K562 (cell line): ENCODE data around the gene FAM53B. TPM values are rescaled to one million over a fixed set of nuclear protein-coding genes. Genes with fewer than 3 reads are reported as not detected.

Source experiments
- ATAC-seq: fragments of 200-7000 bp; cut with Tn5 transposase; 3 replicates; pipeline ENCODE4 v1.9.1; 2020; ENCODE audit warnings: moderate library complexity
- BruUV-seq: library from RNA; stranded (reverse); fragments of 400-500 nt; replicated peaks from 2 replicates; lab custom pipeline; 2021; lab: Mats Ljungman, UMichigan
- CTCF ChIA-PET: fragments of 300-600 bp; formaldehyde crosslinking; extraction: SDS; loops from one replicate; lab custom pipeline; 2021; ENCODE audit warnings: low intra/inter-chr PET ratio; lab: Yijun Ruan, JAX
- POLR2A ChIA-PET: fragments of 300-600, 350-650 bp; sonication (Branson Sonifier 250); formaldehyde crosslinking; extraction: SDS; loops from one replicate; lab custom pipeline; 2021; ENCODE audit warnings: antibody characterized with exemption, inconsistent platforms; lab: Yijun Ruan, JAX
- DNase-seq, 4 experiments: peaks; one replicate each; pipeline versions ENCODE4 v3.0.0 to v3.0.0-alpha.2; 2011 to 2018; ENCODE audit warnings: low spot score in 3 of 4, mixed read lengths in 3 of 4; ENCODE audit errors: extremely low read depth in 1 of 4
- FAIRE-seq: peaks from 2 replicates; lab custom pipeline; 2011; peaks lifted over from hg19 to GRCh38; lab: Jason Lieb, UNC
- H2AFZ ChIP-seq: 2 replicates; pipeline ENCODE4 v1.6.0; 2011; ENCODE audit warnings: low read depth, low read length, control low read depth, inconsistent platforms
- H3K27ac ChIP-seq: fragments of 200-600 bp; 3 replicates; pipeline ENCODE4 v1.8.0; 2011; ENCODE audit warnings: low read depth, mild to moderate bottlenecking, control low read depth, inconsistent platforms, low read length, moderate library complexity, mixed read lengths; ENCODE audit errors: extremely low read depth
- H3K27me3 ChIP-seq, 2 experiments: fragments of 300-600 bp in 1 of 2; 2 replicates in 1 of 2; 3 replicates in 1 of 2; pipeline versions ENCODE4 v1.6.0 to v1.8.0; 2011; ENCODE audit warnings: inconsistent platforms in 2 of 2, low read length in 2 of 2, mild to moderate bottlenecking in 1 of 2, mixed read lengths in 1 of 2, moderate library complexity in 1 of 2; ENCODE audit not compliant: control insufficient read depth in 2 of 2, insufficient read depth in 2 of 2
- H3K36me3 ChIP-seq: fragments of 300-600 bp; 3 replicates; pipeline ENCODE4 v1.8.0; 2011; ENCODE audit warnings: mild to moderate bottlenecking, low read length, inconsistent platforms; ENCODE audit not compliant: control insufficient read depth, insufficient read depth
- H3K4me1 ChIP-seq, 2 experiments: fragments of 200-600 bp in 1 of 2; replicated peaks in 1 of 2; 2 replicates in 1 of 2; 3 replicates in 1 of 2; pipeline versions ENCODE4 v1.5.1 to v1.8.0; 2011; ENCODE audit warnings: inconsistent platforms in 2 of 2, low read length in 2 of 2, mild to moderate bottlenecking in 1 of 2, mixed read lengths in 1 of 2, moderate library complexity in 1 of 2; ENCODE audit not compliant: control insufficient read depth in 2 of 2, insufficient read depth in 2 of 2
- H3K4me2 ChIP-seq: 2 replicates; pipeline ENCODE4 v1.6.1; 2011; ENCODE audit warnings: low read length, control low read depth, inconsistent platforms, mixed read lengths; ENCODE audit not compliant: insufficient read depth
- H3K4me3 ChIP-seq: fragments of 200-600 bp; sonication (generic), shearing (Covaris generic); 2 replicates; pipeline ENCODE4 v1.5.1; 2016; ENCODE audit warnings: control low read depth, inconsistent platforms
- H3K79me2 ChIP-seq: fragments of 200-600 bp; 3 replicates; pipeline ENCODE4 v1.8.0; 2011; ENCODE audit warnings: low read length, inconsistent platforms; ENCODE audit not compliant: control insufficient read depth, insufficient read depth
- H3K9ac ChIP-seq, 2 experiments: 2 replicates each; pipeline versions ENCODE4 v1.6.0 to v1.6.1; 2011; ENCODE audit warnings: low read depth in 2 of 2, low read length in 2 of 2, control low read depth in 1 of 2, inconsistent platforms in 1 of 2, mild to moderate bottlenecking in 1 of 2, mixed read lengths in 1 of 2; ENCODE audit not compliant: insufficient read depth in 1 of 2
- H3K9me1 ChIP-seq: one replicate; pipeline ENCODE4 v1.6.0; 2011; ENCODE audit warnings: inconsistent platforms, mild to moderate bottlenecking, low read length, moderate library complexity; ENCODE audit not compliant: control insufficient read depth, insufficient read depth
- H3K9me3 ChIP-seq: replicated peaks from 2 replicates; pipeline ENCODE4 v1.5.1; 2011; ENCODE audit warnings: low read depth, low read length, inconsistent platforms; ENCODE audit not compliant: control insufficient read depth, insufficient read depth
- H4K20me1 ChIP-seq: replicated peaks from 2 replicates; pipeline ENCODE4 v1.6.1; 2011; ENCODE audit warnings: low read length, inconsistent platforms, mixed read lengths; ENCODE audit not compliant: control insufficient read depth, insufficient read depth
- BDP1 ChIP-seq: IDR thresholded peaks from 3 replicates; pipeline ENCODE4 v1.6.1; 2011; ENCODE audit not compliant: insufficient read length, insufficient read depth
- DDX20 ChIP-seq: fragments of 450-650 bp; IDR thresholded peaks from 2 replicates; pipeline ENCODE4 v1.6.1; 2016; ENCODE audit warnings: missing genetic modification characterization, low read depth, mild to moderate bottlenecking, missing compliant biosample characterization, moderate library complexity
- ETV5 ChIP-seq: sonication (generic); formaldehyde crosslinking; IDR thresholded peaks from 2 replicates; pipeline ENCODE4 v1.4.0; 2020; ENCODE audit warnings: low read depth, mild to moderate bottlenecking, missing genetic modification reagents
- HNRNPUL1 ChIP-seq: fragments of 200-400 bp; formaldehyde crosslinking; IDR thresholded peaks from 2 replicates; pipeline ENCODE4 v1.6.1; 2017; ENCODE audit warnings: low read length
- KDM2B ChIP-seq: fragments of 250-450 bp; sonication (Bioruptor Pico); IDR thresholded peaks from 2 replicates; pipeline ENCODE4 v1.8.0; 2021; ENCODE audit warnings: mild to moderate bottlenecking, moderate library complexity
- POLR2AphosphoS5 ChIP-seq: IDR thresholded peaks from 2 replicates; pipeline ENCODE4 v1.6.1; 2011; ENCODE audit warnings: mild to moderate bottlenecking, low read depth, low read length, moderate library complexity; ENCODE audit not compliant: control insufficient read depth, insufficient read depth
- RAD21 ChIP-seq, 2 experiments: fragments of 250-450 bp in 1 of 2; fragments of 450-650 bp in 1 of 2; sonication (Bioruptor Pico) in 1 of 2; formaldehyde crosslinking in 1 of 2; IDR thresholded peaks in 1 of 2; conservative IDR thresholded peaks in 1 of 2; 2 replicates each; pipeline versions ENCODE4 v1.4.0 to v1.8.0; 2020 to 2022; ENCODE audit warnings: mild to moderate bottlenecking in 2 of 2, moderate library complexity in 1 of 2
- RNF2 ChIP-seq: sonication (generic); IDR thresholded peaks from 2 replicates; pipeline ENCODE4 v1.6.1; 2016
- TAF9B ChIP-seq: fragments of 450-650 bp; IDR thresholded peaks from 2 replicates; pipeline ENCODE4 v1.6.1; 2018; ENCODE audit warnings: mild to moderate bottlenecking; ENCODE audit not compliant: partially characterized antibody
- TEAD2 ChIP-seq: fragments of 450-650 bp; IDR thresholded peaks from 2 replicates; pipeline ENCODE4 v1.6.1; 2016; ENCODE audit warnings: missing genetic modification characterization, control low read depth, missing compliant biosample characterization
- YY1 ChIP-seq, 3 experiments: IDR thresholded peaks; 2 replicates each; pipeline ENCODE4 v1.6.1; 2011; ENCODE audit warnings: low read length in 2 of 3, mild to moderate bottlenecking in 2 of 3, moderate library complexity in 2 of 3, borderline replicate concordance in 1 of 3, control low read depth in 1 of 3, low read depth in 1 of 3; ENCODE audit not compliant: insufficient read depth in 3 of 3, insufficient replicate concordance in 2 of 3, control insufficient read depth in 1 of 3, insufficient read length in 1 of 3; ENCODE audit errors: extremely low read depth in 1 of 3
- ZNF449 ChIP-seq: fragments of 250-450 bp; sonication (Bioruptor Pico); IDR thresholded peaks from 2 replicates; pipeline ENCODE4 v1.8.0; 2022; ENCODE audit warnings: moderate library complexity, mild to moderate bottlenecking, inconsistent platforms
- WGBS: fragments of 100-300 bp; shearing (Covaris generic); methylation state at CpG from one replicate; pipeline ENCODE4 v1.1.6; 2016; ENCODE audit warnings: low coverage, mixed read lengths; ENCODE audit not compliant: insufficient coverage; ENCODE audit errors: missing lambda C conversion rate; 5-methylcytosine and 5-hydroxymethylcytosine counted together
- in situ Hi-C: fragments of 300-500 bp; cut with MboI; formaldehyde crosslinking; loops from 4 replicates; pipeline ENCODE4 v1.15.0; 2018; ENCODE audit warnings: inconsistent platforms, mixed read lengths
- intact Hi-C: fragments of 100-400 bp; cut with micrococcal nuclease; formaldehyde crosslinking; loops from 2 replicates; pipeline ENCODE4 v1.14.2; 2022
- polyA plus RNA-seq, 8 experiments: library from polyadenylated mRNA; depleted of rRNA in 4 of 8; stranded (reverse) in 5 of 8; unstranded in 3 of 8; fragments of >200 nt; fragmentation: Nextera tagmentation in 2 of 8; fragmentation: Illumina TruSeq in 1 of 8; extraction: Ambion mirVana in 2 of 8; extraction: Trizol in 1 of 8; gene quantifications; 2 replicates each; pipeline versions ENCODE4 v1.2.1 to v1.2.3, GENCODE V29; 2011 to 2014; ENCODE audit warnings: inconsistent platforms in 1 of 8, missing spikeins in 1 of 8
- total RNA-seq, 7 experiments: library from RNA; depleted of rRNA in 6 of 7; stranded (reverse); fragments of >200 nt in 6 of 7; fragmentation: Illumina TruSeq in 2 of 7; extraction: Trizol in 2 of 7; gene quantifications; 2 replicates each; pipeline versions ENCODE4 v1.2.1 to v1.2.3, GENCODE V29; 2011 to 2021; ENCODE audit warnings: low replicate concordance in 1 of 7

FAM53B gene
- total and polyA plus RNA-seq, 9 of the 15 experiments (the other 6 are each of a cell fraction or from before 2014, with no cell fraction given) = 0.03 to 16.5 (median 5.0) TPM

DNA sequence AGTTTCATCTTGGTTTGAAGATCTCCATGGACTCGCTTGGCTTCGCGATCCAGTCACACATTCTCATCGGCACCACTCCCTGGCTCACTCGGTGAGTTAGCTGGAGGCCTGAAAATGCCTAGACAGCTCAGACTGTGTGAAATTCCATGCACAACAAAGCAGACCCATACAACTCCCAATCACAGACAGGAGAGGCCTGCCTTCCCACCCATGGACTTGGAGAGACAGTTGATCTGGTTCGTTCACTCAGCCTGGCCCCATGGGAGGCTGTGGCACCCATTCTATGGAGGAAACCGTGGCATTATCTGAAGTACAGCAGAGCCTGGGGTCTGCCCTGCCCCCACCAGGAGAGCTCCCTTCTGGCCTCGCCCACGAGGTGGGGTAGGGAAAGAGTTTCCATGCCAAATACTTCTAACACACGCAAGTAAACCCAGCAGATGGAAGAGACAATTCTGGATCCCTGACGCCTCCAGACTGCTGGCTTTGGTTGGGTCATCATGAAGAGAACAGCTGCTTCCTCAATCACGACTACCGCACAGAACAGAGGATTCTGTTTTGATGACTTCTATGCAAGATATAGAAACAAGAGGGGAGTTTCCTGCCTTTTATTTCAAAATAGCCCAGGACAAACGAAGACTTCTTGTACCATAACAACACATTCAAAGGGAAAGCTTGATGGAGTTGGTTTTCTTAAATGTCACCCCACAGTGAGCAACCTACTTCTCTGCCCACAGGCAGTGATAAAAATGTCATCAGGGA is 15.9 kb downstream of the FAM53B start:
- Histone ChIP-seq H3K9me3 (no peaks in the 10 kb centered on the region), H3K9ac (peak overlapping the region in 1 of 2 experiments; percentile 58; a peak in 1 of 4 replicates), H3K27ac (no peak overlapping the region), H3K4me1 (peaks cover 10 to 17% of the 10 kb centered on the region in 2 experiments; a peak in 4 of 5 replicates), H3K4me3 (no peak overlapping the region)
- TF ChIP-seq TAF9B (no peak), KDM2B (CRISPR knock-in tag) (no peak), RNF2 (no peak)
- TF ChIP-seq, all 486 proteins: peak for 0
- intact Hi-C loops = no loop called here
- Histone ChIP-seq H4K20me1 (0 out of 2 replicates have a peak, but pooled peaks cover 8% of the 10 kb centered on the region), H3K9me1 (peaks cover 3% of the 10 kb centered on the region), H3K36me3 (peaks cover 18% of the 10 kb centered on the region; the same call in 1 of the 3 replicates), H3K27me3 (no peaks in the 10 kb centered on the region), H3K79me2 (peaks cover 5% of the 10 kb centered on the region; the same call in 2 of the 3 replicates), H2AFZ (no peak overlapping the region), H3K4me2 (no peak overlapping the region)
- 78% methylated on average over 13 of the region's 14 CpGs for WGBS
- DNase-seq (no peak), FAIRE-seq (no peak), ATAC-seq (no peak)
- in situ Hi-C loops = no loop called here
- POLR2A ChIA-PET = no interaction called here
- no TSS peak for BruUV-seq
- CTCF ChIA-PET = no interaction called here

DNA sequence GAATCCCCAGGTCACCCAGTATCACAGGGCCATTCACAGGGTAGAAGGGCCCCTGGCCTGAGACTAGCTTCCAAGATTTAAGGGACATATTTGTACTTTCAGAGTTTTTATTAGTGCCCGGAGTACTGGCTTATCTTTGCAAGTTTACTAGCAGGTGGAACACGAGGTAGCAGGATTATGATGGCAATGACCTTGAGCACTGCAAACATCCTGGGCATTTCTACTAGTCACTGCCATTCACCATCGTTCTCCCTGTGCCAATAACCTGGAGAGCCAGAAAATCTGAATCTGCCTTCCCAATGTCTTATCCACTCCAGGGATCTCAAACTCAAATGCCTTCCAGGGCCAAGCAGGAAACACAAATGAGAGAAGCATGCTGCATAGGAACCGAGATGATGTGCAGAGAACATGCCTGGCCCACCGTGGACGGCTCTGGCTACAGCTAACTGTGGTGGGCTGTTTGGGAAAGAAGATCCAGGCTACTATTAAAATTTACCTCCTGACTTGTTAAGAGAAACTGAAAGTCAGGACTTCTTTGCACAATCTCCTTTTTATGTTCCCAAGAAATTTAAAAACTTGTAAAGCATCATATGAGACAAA is 16.7 kb downstream of the FAM53B start:
- FAIRE-seq (no peak), ATAC-seq (no peak), DNase-seq (no peak)
- peaks cover 13% of the 10 kb centered on the region for H3K79me2 ChIP-seq
- H2AFZ ChIP-seq = no peak overlapping the region
- H3K4me3 ChIP-seq = no peak overlapping the region
- H4K20me1 ChIP-seq = 0 out of 2 replicates have a peak, but pooled peaks cover 8% of the 10 kb centered on the region
- intact Hi-C loops (no loop called here), in situ Hi-C loops (no loop called here)
- no peak overlapping the region for H3K9ac ChIP-seq
- 74% methylated on average over 6 of the region's 6 CpGs for WGBS
- no peak overlapping the region for H3K4me2 ChIP-seq
- no peaks in the 10 kb centered on the region for H3K27me3 ChIP-seq
- ChIA-PET CTCF (no interaction called here), POLR2A (no interaction called here)
- H3K27ac ChIP-seq = no peak overlapping the region
- H3K9me3 ChIP-seq = no peaks in the 10 kb centered on the region
- peaks cover 14 to 17% of the 10 kb centered on the region in 2 experiments; a peak in 4 of 5 replicates for H3K4me1 ChIP-seq
- peaks cover 3% of the 10 kb centered on the region for H3K9me1 ChIP-seq
- peaks cover 24% of the 10 kb centered on the region; the same call in 2 of the 3 replicates for H3K36me3 ChIP-seq
- no TSS peak for BruUV-seq
- TF ChIP-seq RAD21 (CRISPR knock-in tag; conservative IDR thresholded peaks at IDR 0.05 in 1 of 2, IDR thresholded peaks at IDR 0.05 in 1 of 2) (no peak), POLR2AphosphoS5 (no peak), ZNF449 (CRISPR knock-in tag) (no peak), BDP1 (no peak), HNRNPUL1 (no peak), ETV5 (CRISPR knock-in tag) (no peak), TEAD2 (no peak), DDX20 (tag) (no peak), YY1 (IDR thresholded peaks at IDR 0.05; ENCODE audit: borderline replicate concordance in 1 of 3, control insufficient read depth in 1 of 3, extremely low read depth in 1 of 3, insufficient read depth in 3 of 3, insufficient read length in 1 of 3, insufficient replicate concordance in 2 of 3, low read depth in 1 of 3, low read length in 2 of 3) (no peak)
